A549 treated with DMSO at 1 μM for 4 hours (cell line): ENCODE data around the gene CCDC195. TPM values are rescaled to one million over a fixed set of nuclear protein-coding genes. Genes with fewer than 3 reads are reported as not detected.

Experiments used
- total RNA-seq: library from RNA; stranded (reverse); fragments of 200-300 nt; extraction: Qiagen RNA extraction; gene quantifications from 5 replicates; pipeline ENCODE4 v1.2.3, GENCODE V29; 2022; ENCODE audit warnings: low read depth

CCDC195 gene, protein sequence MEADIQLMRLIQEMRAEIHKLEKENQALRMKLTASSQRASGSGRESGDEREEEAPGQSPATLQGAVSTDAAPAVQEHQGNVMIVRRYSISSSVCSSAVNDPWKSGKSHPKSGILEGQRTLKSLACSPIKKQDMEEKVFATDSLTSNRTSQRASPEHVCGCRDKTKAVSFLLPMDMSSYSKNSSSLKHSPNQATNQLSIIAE
- not detected in 5 replicates for total RNA-seq

GRCh38 chr2:224716201-224716600 is at the start of gene CCDC195:
TSS of gene CCDC195 (minus strand) at chr2:224716365. CDS start at chr2:224716365, 0 bp downstream.

Other genes starting within 250 kb of the CCDC195 start
- 72.2 to 83.4 TPM (median 74.2 TPM) in 5 replicates for gene CUL3, start 131.0 kb downstream of the CCDC195 start, total RNA-seq